ENCODE data around the gene TSC1.

TSC1 gene

DNA sequence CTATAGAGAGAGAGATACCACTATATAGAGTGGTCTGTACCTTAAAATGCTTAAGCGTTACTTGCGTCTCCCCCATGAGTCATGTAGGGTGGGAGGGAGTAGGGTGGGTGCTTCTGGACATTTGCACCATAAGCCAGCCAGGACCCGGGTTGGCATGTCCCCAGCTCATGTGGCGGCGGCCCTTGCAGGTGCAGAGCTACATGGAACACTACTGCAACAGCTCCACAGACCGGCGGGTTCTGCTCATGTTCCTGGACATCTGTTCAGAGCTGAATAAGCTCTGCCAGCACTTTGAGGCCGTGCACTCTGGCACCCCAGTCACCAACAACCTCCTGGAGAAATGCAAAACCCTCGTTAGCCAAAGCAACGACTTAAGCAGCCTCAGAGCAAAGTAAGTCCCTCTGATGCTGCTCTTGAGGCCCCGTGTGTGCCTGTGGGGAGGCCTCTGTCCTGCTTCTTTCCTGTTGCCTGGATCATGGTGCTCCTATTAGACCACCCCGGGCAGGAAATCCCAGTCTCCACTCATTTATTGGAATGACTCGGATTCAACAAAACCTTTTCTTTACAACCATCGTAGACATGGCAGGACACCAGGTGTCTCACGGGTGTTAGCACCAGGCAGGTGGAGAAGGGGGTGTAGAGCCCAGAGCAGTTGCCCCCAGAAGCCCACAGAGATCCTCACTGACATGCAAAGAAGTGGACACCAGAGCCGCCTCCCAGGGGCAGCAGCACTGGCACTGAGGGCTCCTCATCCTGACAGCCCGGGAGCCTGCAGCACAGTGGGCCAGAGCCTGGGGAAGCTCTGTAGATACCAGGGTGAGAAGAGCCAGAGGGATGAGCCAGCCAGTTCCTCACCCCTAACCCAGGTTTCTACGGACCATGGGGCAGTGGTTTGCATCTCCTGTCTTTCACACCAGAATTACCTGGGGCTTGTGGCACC lies 57.0 kb downstream of the TSC1 start:
- no peak for DNase-seq (ENCODE audit: low read depth)

DNA sequence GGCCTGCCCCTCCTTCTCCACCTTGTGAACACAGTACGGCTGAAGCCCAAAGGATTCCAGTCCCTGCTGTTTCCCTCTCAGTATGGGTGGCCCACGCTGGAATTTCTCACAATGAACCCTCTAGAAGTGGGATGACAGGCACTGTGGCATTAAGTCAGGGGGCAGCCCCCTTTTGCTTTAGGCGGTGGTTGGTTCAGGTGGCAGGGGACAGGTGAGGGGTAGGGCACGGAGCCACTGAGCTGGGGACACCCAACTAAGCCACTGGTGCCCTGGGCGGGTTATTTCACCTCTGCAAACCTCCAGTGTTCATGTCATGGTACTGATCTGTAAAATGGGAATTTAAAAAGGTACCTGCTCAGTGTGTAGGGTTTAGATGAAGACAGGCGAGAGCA lies 58.1 kb downstream of the TSC1 start:
- no peak for DNase-seq (ENCODE audit: low read depth)

DNA sequence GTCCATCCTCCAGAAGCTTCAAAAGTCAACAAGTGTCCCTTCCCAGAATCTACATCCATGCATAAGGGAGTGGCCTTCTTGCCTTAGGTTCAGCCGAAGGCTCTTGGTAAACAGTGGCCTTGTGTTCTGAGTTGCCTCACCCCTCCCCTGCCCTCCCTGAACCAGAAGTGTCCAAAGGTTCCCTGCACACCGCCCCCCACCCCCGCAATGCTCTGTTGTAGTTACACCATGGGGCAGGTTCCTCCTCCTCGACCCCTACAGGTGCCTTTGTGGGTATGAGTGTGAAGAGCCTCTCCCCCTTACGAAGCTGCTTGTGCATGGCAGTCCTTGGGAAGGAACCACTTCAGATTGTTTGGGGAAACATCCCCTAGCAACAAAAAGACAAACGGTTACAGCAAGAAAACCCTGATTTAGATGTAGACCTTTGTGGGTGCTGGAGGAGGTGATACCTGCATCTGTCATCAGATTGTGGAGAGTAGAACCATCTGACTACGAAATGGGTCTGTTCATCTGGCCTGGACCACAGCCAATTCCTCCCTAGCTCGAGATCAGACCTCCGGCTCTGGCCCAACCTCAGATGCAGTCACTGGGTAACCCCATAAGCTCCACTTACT lies 58.6 kb downstream of the TSC1 start:
- no peak for DNase-seq (ENCODE audit: low read depth)

GRCh38 chr9:132883349-132884294 lies 60.8 kb downstream of the TSC1 start:
- DNase-seq (ENCODE audit: low read depth) = no peak

- no peak for DNase-seq (ENCODE audit: low read depth)
These were observed 61.8 kb downstream of the TSC1 start for GRCh38 chr9:132882616-132883015.

DNA sequence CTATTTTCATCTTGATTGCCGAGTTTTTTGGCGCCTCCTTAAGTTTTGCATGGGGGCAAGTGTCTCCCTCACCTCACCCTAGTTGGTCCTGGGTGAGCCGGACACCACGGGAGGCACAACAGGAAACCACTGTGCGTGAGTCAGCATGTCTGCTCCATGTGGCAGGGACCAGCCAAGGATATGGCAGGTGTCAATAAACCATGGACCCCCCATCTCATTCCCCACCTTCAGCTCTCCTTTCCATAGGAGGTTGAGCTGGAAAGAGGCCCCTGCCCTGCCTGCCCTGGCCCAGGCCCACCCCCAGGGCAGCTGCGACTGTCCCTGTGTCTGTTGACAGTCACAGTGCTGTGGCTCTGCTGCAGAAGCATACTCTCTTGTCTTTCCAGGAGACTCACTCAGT lies 62.6 kb downstream of the TSC1 start:
- DNase-seq (ENCODE audit: low read depth) = no peak

- DNase-seq (ENCODE audit: low read depth) = no peak
These were observed 64.1 kb downstream of the TSC1 start for GRCh38 chr9:132880324-132880661.

DNA sequence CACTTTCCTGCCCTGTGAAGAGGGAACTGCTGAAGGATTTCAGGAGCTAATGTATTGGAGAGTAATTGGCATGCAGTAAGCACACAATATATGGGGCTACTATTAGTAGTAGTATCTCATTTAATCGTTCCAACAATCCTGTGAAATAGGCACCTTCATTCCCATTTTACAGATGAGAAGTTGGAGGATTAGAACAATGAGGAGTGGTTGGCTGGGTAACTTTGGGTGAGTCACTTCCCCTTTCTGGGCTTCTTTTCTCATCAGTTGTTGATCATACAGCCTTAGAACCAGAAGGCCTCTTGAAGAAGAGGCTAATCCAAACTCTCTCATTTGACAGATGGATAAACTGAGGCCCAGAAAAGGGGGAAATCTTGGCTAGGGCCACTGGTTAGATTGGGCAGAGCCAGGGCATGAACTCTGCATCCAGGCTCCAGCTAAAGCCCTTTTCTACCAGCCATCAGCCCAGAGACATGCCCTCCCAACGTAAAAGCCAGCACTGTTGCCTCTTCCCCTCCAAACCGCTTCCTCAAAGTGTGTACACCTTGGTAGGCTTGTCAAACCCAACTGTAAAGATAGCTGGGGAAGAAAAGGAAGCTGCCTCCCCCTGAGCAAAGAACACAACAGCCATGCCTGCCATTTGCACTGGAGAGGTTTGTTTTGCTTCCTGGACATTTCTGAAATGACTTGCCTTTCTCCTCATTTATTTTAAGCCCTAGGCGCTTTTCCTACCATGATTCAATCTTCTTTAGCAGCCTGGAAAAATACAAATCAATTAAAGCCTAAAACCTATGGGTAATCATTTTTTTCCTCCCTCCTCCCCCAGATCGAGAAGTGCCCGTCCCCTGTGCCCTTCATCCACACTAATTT lies 64.7 kb downstream of the TSC1 start:
- DNase-seq (ENCODE audit: low read depth) = no peak

DNA sequence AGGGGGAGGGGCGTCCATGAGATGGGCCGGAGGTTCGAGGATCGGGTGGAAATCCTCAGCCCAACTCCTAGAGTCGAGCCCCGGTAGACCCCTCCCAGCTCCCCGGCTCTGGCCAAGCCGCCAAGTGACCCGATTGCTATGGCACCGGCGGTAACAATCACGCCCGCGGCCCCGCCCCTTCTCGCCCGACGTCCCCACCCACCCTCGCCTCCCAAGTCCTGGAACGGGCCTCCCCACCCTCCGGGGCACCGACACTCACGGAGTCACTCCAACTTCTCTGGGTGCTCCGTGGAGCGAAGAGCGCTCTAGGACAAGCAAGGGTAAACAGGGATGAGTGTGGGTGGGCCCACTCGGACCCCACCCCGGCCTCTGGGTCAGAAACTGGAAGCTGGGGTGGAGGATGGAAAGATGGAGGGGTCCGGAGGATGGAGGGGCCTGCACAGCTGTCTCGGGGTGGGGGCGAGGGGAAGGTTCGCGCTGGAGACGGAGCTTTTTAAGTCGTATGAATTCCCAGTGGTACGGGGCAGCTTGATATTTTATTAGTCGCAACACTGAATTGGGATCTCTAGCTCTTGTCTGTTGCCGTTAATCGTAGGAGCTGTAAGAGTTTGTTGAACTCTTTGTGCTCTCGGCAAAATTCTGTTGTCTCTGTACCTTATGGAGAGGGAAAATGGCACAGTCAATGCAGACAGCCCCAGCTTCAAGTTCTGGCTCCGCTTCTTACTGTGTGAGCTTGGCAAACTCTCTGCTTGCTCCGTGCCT lies 65.5 kb downstream of the TSC1 start, which contains the start of gene SPACA9:
SPACA9 (plus strand) TSS at position 204 of the 762 bp plus-strand sequence. CDS start 5,050 bp downstream, outside the sequence.
- no peak for DNase-seq (ENCODE audit: low read depth)

- peak; percentile 9 for DNase-seq (ENCODE audit: low read depth)
These were observed 66.4 kb downstream of the TSC1 start, which contains the start of gene AK8 for GRCh38 chr9:132877824-132878694. AK8 (minus strand) TSS chr9:132878284; CDS start chr9:132878255, 29 bp downstream.

DNA sequence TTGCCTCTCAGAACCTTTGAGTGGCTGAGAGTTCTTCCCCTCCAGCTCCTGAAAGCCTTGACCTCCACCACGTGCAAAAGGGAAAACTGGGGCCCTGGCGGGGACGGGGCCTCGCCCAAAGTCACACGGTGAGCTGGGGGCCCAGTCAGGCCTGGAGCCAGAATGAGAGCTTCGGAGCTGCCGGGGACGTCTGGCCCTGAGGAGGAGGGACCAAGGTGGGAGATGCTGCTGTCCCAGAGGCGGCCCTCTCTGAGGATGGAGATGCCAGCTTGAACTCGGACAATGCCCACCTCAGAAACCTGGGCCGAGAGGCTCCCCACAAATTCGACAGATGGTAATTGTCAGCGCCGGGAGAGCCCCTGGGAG lies 67.0 kb downstream of the TSC1 start:
- no peak for DNase-seq (ENCODE audit: low read depth)

DNA sequence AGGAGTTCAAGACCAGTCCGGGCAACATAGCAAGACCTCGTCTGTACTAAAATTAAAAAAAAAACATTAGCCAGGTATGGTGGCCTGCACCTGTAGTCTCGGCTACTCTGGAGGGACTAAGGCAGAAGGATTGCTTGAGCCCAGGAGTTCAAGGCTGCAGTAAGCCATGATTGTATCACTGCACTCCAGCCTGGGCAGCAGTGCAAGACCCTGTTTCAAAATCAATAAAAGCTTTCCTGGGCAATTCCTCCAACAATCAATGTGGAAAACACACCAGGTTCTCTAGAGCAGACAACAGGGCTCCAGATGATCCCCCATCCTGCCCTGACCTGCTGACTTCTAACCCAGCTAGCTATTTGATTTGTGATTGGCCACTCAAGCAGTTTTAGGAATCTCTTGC lies 67.6 kb downstream of the TSC1 start:
- DNase-seq (ENCODE audit: low read depth) = no peak

DNA sequence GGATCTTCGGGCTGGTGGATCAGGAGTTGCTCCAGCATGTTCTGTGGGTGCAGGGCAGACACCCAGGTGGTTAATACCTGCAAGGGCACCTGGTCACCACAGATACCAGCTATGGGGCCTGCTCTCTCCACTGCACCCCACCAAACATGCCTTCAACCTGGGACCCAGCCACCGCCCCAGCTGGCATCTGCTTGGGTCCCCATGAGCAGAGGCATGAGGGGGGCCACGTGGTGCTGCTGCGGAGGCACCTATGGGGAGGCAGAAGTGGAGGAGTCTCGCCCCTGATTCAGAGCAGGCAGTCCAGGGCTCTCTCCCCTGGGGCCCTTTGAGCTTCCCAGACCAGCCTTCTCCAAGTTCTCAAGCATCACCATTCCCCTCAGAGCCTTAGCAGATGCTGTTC lies 69.3 kb downstream of the TSC1 start:
- no peak for DNase-seq (ENCODE audit: low read depth)

GRCh38 chr9:132873403-132873802 lies 71.0 kb downstream of the TSC1 start:
- DNase-seq (ENCODE audit: low read depth) = no peak

GRCh38 chr9:132869266-132869665 lies 75.2 kb downstream of the TSC1 start:
- no peak for DNase-seq (ENCODE audit: low read depth)

DNA sequence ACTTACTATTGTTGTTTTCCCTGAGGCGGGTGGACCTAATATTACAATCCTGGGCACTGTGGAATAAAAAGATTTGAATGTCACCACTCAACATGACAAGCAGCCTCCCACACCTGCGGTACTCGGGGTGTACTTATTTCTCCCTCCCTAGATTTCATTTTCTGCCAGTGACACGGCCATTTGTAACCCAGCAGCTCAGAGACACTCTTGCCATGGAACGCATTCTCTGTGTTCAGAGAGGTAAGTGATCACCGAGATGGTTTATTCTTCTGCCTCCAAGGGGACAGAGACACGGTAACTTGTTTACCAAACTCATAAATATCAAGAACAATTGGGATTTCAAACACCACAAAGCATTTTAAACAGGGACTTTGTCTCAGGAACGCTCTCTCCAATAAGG lies 77.5 kb downstream of the TSC1 start:
- DNase-seq (ENCODE audit: low read depth) = no peak

- DNase-seq (ENCODE audit: low read depth) = no peak
These were observed 79.7 kb downstream of the TSC1 start for GRCh38 chr9:132864691-132865090.

DNA sequence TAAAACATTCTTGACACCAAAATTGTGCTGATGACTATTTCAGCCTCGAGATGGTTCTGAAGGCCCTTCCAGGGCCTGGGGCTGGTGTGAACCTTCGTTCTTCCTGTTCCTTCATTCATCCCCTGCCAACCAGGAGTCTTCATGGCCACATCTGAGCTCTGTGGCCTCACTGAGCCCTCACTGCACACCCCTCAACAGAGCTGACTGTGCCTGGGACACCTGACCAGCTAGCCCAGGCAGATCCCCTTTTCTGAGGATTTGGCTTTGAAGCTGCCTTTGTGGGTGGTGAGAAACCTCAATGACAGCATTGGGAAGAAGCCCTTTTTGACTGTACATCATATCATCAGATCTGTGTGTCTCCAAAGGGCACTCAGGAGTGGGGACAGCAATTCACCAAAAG lies 80.1 kb downstream of the TSC1 start:
- no peak for DNase-seq (ENCODE audit: low read depth)

GRCh38 chr9:132863096-132863495 lies 81.3 kb downstream of the TSC1 start:
- no peak for DNase-seq (ENCODE audit: low read depth)

GRCh38 chr9:132862533-132862932 lies 81.9 kb downstream of the TSC1 start:
- no peak for DNase-seq (ENCODE audit: low read depth)

Measured in HS-27A (cell line).